Measurements from ENCODE around the gene AATK. TPM values are rescaled to one million over a fixed set of nuclear protein-coding genes. Genes with fewer than 3 reads are reported as not detected.
A peak's percentile ranks its signal among the peaks of the same experiment; 100 is the strongest.

Gene AATK
- total RNA-seq, 4 donors from 2014 or later = 247 to 385 (median 322) TPM

DNA sequence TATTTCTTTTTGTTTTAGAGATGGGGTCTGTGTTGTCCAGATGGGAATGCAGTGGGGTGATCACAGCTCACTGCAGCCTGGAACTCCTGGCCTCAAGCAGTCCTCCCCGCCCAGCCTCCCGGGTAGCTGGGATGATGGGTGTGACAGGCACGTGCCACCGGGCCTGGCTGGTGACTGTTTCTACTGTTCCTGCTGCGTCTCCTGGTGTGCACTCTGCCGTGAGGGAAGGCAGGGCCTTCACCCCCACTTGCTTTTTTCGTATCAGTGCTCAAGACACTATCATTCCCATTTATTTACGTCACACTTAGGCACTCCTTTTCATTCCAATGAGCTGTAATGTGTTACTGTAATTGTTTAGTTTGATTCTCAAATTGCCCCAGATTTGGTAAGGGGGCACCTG, 26.0 kb downstream of the AATK start:
- TF ChIP-seq, protein P1, sequence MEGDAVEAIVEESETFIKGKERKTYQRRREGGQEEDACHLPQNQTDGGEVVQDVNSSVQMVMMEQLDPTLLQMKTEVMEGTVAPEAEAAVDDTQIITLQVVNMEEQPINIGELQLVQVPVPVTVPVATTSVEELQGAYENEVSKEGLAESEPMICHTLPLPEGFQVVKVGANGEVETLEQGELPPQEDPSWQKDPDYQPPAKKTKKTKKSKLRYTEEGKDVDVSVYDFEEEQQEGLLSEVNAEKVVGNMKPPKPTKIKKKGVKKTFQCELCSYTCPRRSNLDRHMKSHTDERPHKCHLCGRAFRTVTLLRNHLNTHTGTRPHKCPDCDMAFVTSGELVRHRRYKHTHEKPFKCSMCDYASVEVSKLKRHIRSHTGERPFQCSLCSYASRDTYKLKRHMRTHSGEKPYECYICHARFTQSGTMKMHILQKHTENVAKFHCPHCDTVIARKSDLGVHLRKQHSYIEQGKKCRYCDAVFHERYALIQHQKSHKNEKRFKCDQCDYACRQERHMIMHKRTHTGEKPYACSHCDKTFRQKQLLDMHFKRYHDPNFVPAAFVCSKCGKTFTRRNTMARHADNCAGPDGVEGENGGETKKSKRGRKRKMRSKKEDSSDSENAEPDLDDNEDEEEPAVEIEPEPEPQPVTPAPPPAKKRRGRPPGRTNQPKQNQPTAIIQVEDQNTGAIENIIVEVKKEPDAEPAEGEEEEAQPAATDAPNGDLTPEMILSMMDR (IDR thresholded peaks at IDR 0.05) = no peak
- TF ChIP-seq POLR2A (IDR thresholded peaks at IDR 0.05) (no peak), EP300 (IDR thresholded peaks at IDR 0.05) (no peak)
- Histone ChIP-seq H3K9me3 (no peaks in the 10 kb centered on the region), H3K27ac (peak overlapping the region in 1 of 4 donors; percentile 6), H3K4me1 (peaks cover 0 to 47% (median 8%) of the 10 kb centered on the region in 4 donors), H3K4me3 (no peak overlapping the region), H3K27me3 (no peaks in the 10 kb centered on the region), H3K36me3 (no peaks in the 10 kb centered on the region)
- no peak for DNase-seq (ENCODE audit: low spot score in 2 of 2)
- 69 to 78% methylated on average over 8 of the region's 8 CpGs for WGBS, 2 donors

GRCh38 chr17:81139428-81139827, 26.6 kb downstream of the AATK start:
- WGBS, 2 donors = 64 to 78% methylated on average over 8 of the region's 8 CpGs
- H3K9me3 ChIP-seq = no peaks in the 10 kb centered on the region
- peak overlapping the region in 1 of 4 donors; percentile 6 for H3K27ac ChIP-seq
- TF ChIP-seq, protein P1 (IDR thresholded peaks at IDR 0.05) = no peak
- no peak for TF ChIP-seq POLR2A (IDR thresholded peaks at IDR 0.05)
- TF ChIP-seq EP300 (IDR thresholded peaks at IDR 0.05) = no peak
- H3K36me3 ChIP-seq = no peaks in the 10 kb centered on the region
- H3K4me1 ChIP-seq = peaks cover 0 to 50% (median 8%) of the 10 kb centered on the region in 4 donors
- no peak overlapping the region for H3K4me3 ChIP-seq
- no peaks in the 10 kb centered on the region for H3K27me3 ChIP-seq
- DNase-seq (ENCODE audit: low spot score in 2 of 2) = no peak

DNA sequence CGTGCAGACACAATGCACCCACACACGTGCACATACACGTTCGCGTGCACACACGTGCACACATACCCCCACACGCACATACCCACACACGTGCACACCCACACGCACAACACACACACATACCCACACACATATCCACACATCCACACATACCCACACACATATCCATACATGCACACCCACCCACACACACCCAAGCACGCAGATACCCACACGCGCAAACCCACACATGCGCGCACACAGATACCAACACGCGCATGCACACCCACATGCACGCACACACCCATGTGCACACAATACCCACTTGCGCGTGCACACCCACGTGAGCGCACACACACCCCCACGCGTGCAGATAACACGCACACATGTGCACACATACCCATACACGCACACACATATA, 27.5 kb downstream of the AATK start:
- H3K9me3 ChIP-seq = no peaks in the 10 kb centered on the region
- no peak for DNase-seq (ENCODE audit: low spot score in 2 of 2)
- H3K27me3 ChIP-seq = no peaks in the 10 kb centered on the region
- no peaks in the 10 kb centered on the region for H3K36me3 ChIP-seq
- peaks cover 0 to 50% (median 17%) of the 10 kb centered on the region in 4 donors for H3K4me1 ChIP-seq
- TF ChIP-seq, protein P1 (IDR thresholded peaks at IDR 0.05) = no peak
- TF ChIP-seq POLR2A (IDR thresholded peaks at IDR 0.05) (no peak), EP300 (IDR thresholded peaks at IDR 0.05) (no peak)
- WGBS, 2 donors = 92% methylated on average over 25 of the region's 25 CpGs
- no peak overlapping the region for H3K27ac ChIP-seq
- no peak overlapping the region for H3K4me3 ChIP-seq

DNA sequence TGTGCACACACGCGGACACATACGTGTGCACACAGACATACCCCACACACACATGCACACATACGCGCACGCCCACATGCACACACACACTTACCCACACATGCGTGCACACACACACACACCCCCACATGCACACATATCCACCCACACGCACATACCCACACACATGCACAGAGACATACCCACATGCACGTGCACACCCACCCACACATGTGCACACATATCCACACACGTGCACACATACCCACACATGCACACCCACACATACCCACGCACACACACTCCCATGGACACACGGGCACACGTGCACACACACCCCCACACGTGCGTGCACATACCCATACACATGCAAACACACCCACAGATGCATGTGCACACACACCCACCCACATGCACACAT, 27.9 kb downstream of the AATK start:
- Histone ChIP-seq H3K9me3 (no peaks in the 10 kb centered on the region), H3K4me3 (no peak overlapping the region), H3K36me3 (no peaks in the 10 kb centered on the region), H3K27me3 (no peaks in the 10 kb centered on the region), H3K27ac (no peak overlapping the region), H3K4me1 (peaks cover 0 to 50% (median 17%) of the 10 kb centered on the region in 4 donors)
- 92 to 93% methylated on average over 15 of the region's 15 CpGs for WGBS, 2 donors
- DNase-seq (ENCODE audit: low spot score in 2 of 2) = no peak
- TF ChIP-seq, protein P1 (IDR thresholded peaks at IDR 0.05) = no peak

DNA sequence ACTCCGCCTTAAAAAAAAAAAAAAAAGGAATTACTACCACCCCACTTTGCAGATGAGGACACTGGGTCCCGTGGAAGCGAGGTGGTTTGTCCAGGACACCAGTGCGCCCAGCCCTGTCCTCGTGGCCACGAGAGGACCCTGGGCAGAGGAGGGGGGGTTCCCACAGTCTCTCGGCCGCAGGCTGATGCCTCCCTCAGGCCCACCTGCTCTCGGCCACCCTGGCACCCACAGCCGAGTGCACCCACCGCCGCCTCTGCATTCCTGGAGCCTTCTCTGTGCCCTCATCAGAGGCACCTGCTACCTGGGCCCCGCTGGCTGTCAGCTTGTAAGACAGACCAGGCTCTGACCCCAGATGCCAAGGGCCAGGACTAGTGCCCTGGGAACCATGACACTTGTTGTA, 28.8 kb downstream of the AATK start:
- Histone ChIP-seq H3K4me3 (no peak overlapping the region), H3K9me3 (no peaks in the 10 kb centered on the region), H3K4me1 (peaks cover 0 to 46% (median 11%) of the 10 kb centered on the region in 4 donors), H3K27me3 (no peaks in the 10 kb centered on the region), H3K36me3 (no peaks in the 10 kb centered on the region), H3K27ac (no peak overlapping the region)
- DNase-seq (ENCODE audit: low spot score in 2 of 2) = no peak
- TF ChIP-seq, protein P1 (IDR thresholded peaks at IDR 0.05) = no peak
- no peak for TF ChIP-seq EP300 (IDR thresholded peaks at IDR 0.05)
- 86 to 91% methylated on average over 13 of the region's 13 CpGs for WGBS, 2 donors

Data from tibial nerve (tissue), 4 donors.